Suppressor macrophage treated with lipopolysaccharide for 4 hours (primary cell): ENCODE results near the gene GAS7.
A peak's percentile ranks its signal among the peaks of the same experiment; 100 is the strongest.

Source experiments
- DNase-seq: peaks from one replicate; pipeline ENCODE4 v3.0.0-alpha.2; 2020

GAS7 gene

GRCh38 chr17:9974448-9975381 lies 223.7 kb downstream of the GAS7 start:
- DNase-seq, result peak; percentile 45

- DNase-seq, result no peak
These were observed 224.5 kb downstream of the GAS7 start for GRCh38 chr17:9973669-9974447.

GRCh38 chr17:9971991-9972390 lies 226.4 kb downstream of the GAS7 start:
- DNase-seq, result no peak

- no peak for DNase-seq
These were observed 229.0 kb downstream of the GAS7 start for GRCh38 chr17:9969301-9969935.

GRCh38 chr17:9968881-9969280 lies 229.5 kb downstream of the GAS7 start:
- no peak for DNase-seq

- no peak for DNase-seq
These were observed 230.4 kb downstream of the GAS7 start for GRCh38 chr17:9968008-9968407.

GRCh38 chr17:9959377-9959981 lies 238.9 kb downstream of the GAS7 start:
- peak; percentile 18 for DNase-seq

- DNase-seq, result peak; percentile 59
These were observed 239.7 kb downstream of the GAS7 start for GRCh38 chr17:9958586-9959281.

GRCh38 chr17:9957244-9957643 lies 241.2 kb downstream of the GAS7 start:
- no peak for DNase-seq

- no peak for DNase-seq
These were observed 241.8 kb downstream of the GAS7 start for GRCh38 chr17:9956474-9957131.

- DNase-seq, result no peak
These were observed 244.9 kb downstream of the GAS7 start for GRCh38 chr17:9953492-9953891.

GRCh38 chr17:9951803-9952202 lies 246.6 kb downstream of the GAS7 start:
- no peak for DNase-seq

GRCh38 chr17:9948928-9949327 lies 249.5 kb downstream of the GAS7 start:
- DNase-seq, result no peak

GRCh38 chr17:9944704-9945103 lies 253.7 kb downstream of the GAS7 start:
- no peak for DNase-seq

GRCh38 chr17:9943343-9943742 lies 255.1 kb downstream of the GAS7 start:
- DNase-seq, result no peak

GRCh38 chr17:9942885-9943284 lies 255.5 kb downstream of the GAS7 start:
- DNase-seq, result no peak

- no peak for DNase-seq
These were observed 257.1 kb downstream of the GAS7 start for GRCh38 chr17:9941305-9941704.

- no peak for DNase-seq
These were observed 257.6 kb downstream of the GAS7 start for GRCh38 chr17:9940841-9941240.

- no peak for DNase-seq
These were observed 259.6 kb downstream of the GAS7 start for GRCh38 chr17:9938764-9939163.

GRCh38 chr17:9937901-9938300 lies 260.5 kb downstream of the GAS7 start:
- no peak for DNase-seq

GRCh38 chr17:9937241-9937761 lies 261.1 kb downstream of the GAS7 start:
- DNase-seq, result no peak

GRCh38 chr17:9936095-9936494 lies 262.3 kb downstream of the GAS7 start:
- peak; percentile 74 for DNase-seq
